ENCODE results near the gene ANKS3.

DNA sequence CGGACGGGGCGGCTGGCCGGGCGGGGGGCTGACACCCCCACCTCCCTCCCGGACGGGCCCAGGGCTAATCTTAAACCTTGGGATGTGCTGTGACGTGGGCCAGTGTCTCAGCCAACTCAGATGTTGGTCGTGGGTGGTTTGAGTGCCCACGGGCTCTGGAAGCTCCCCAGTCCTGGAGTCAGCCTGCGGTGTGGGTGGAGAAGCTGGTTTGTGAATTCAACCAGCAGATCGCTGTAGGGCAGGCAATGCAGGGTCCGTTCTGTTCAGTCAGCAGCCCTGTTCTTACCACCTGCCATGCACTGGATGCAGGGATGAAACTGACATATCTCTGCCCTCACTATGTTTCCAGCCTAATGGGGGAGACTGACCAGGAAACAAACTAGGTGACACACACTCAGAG is 40.9 kb upstream of the ANKS3 start:
- TF ChIP-seq NR2C2 (IDR thresholded peaks at IDR 0.05; ENCODE audit: borderline replicate concordance, control insufficient read depth, insufficient read length, low read depth): no peak
- no peak for TF ChIP-seq CTCF (IDR thresholded peaks at IDR 0.05 in 2 of 3, conservative IDR thresholded peaks at IDR 0.05 in 1 of 3; ENCODE audit: control insufficient read depth in 2 of 3, extremely low read depth in 1 of 3, insufficient read depth in 1 of 3, low read depth in 3 of 3, low read length in 3 of 3)
- TF ChIP-seq RCOR1 (conservative IDR thresholded peaks at IDR 0.05; ENCODE audit: low read depth, low read length): no peak
- TF ChIP-seq TAF1 (IDR thresholded peaks at IDR 0.05; ENCODE audit: borderline replicate concordance, low read depth, low read length): no peak
- TF ChIP-seq POLR2AphosphoS5 (IDR thresholded peaks at IDR 0.05; ENCODE audit: low read length): no peak
- TF ChIP-seq, protein P1, sequence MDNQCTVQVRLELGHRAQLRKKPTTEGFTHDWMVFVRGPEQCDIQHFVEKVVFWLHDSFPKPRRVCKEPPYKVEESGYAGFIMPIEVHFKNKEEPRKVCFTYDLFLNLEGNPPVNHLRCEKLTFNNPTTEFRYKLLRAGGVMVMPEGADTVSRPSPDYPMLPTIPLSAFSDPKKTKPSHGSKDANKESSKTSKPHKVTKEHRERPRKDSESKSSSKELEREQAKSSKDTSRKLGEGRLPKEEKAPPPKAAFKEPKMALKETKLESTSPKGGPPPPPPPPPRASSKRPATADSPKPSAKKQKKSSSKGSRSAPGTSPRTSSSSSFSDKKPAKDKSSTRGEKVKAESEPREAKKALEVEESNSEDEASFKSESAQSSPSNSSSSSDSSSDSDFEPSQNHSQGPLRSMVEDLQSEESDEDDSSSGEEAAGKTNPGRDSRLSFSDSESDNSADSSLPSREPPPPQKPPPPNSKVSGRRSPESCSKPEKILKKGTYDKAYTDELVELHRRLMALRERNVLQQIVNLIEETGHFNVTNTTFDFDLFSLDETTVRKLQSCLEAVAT (IDR thresholded peaks at IDR 0.05): no peak
- TF ChIP-seq MXI1 (IDR thresholded peaks at IDR 0.05; ENCODE audit: low read depth, low read length): no peak
- TF ChIP-seq POLR2A (IDR thresholded peaks at IDR 0.05; ENCODE audit: low read depth, low read length): no peak
- no peak for TF ChIP-seq NBN (IDR thresholded peaks at IDR 0.05)
- TF ChIP-seq EP300 (IDR thresholded peaks at IDR 0.05; ENCODE audit: borderline replicate concordance in 1 of 2, control insufficient read depth in 1 of 2, low read depth in 2 of 2, low read length in 2 of 2): no peak
- no peak for TF ChIP-seq SUPT20H (IDR thresholded peaks at IDR 0.05; ENCODE audit: borderline replicate concordance, control insufficient read depth, low read depth, low read length)
- TF ChIP-seq, protein P2, sequence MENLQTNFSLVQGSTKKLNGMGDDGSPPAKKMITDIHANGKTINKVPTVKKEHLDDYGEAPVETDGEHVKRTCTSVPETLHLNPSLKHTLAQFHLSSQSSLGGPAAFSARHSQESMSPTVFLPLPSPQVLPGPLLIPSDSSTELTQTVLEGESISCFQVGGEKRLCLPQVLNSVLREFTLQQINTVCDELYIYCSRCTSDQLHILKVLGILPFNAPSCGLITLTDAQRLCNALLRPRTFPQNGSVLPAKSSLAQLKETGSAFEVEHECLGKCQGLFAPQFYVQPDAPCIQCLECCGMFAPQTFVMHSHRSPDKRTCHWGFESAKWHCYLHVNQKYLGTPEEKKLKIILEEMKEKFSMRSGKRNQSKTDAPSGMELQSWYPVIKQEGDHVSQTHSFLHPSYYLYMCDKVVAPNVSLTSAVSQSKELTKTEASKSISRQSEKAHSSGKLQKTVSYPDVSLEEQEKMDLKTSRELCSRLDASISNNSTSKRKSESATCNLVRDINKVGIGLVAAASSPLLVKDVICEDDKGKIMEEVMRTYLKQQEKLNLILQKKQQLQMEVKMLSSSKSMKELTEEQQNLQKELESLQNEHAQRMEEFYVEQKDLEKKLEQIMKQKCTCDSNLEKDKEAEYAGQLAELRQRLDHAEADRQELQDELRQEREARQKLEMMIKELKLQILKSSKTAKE (IDR thresholded peaks at IDR 0.05; ENCODE audit: low read depth, poor library complexity, severe bottlenecking): no peak
- no peak for TF ChIP-seq E2F8 (IDR thresholded peaks at IDR 0.05; ENCODE audit: low read depth, partially characterized antibody)
- no peak for TF ChIP-seq HCFC1 (IDR thresholded peaks at IDR 0.05; ENCODE audit: low read length)
